ENCODE measurements around the gene IFNL4. TPM values are rescaled to one million over a fixed set of nuclear protein-coding genes. Genes with fewer than 3 reads are reported as not detected.
A peak's percentile ranks its signal among the peaks of the same experiment; 100 is the strongest.

IFNL4 gene
- total and polyA plus RNA-seq, 2 donors from 2014 or later, result not detected

DNA sequence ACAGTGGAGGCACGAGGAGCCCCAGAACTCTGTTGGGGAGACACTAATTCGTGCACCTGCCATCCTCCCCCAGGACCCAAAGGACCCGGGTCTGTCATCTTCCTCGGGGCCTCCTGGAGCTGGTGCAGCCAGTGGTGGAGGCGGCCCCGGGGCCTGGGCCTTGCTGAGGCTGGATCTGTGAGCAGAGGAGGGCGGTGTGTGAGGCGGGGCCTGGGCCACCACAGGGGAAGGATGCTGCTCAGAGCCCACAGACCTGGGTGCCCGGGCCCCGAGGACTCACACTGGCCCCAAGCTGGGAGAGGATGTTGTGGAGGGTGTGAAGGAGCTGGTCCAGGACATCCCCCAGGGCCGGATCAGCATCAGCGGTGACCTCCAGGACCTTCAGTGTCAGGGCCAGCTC is 12.1 kb downstream of the IFNL4 start:
- TF ChIP-seq, protein P1, sequence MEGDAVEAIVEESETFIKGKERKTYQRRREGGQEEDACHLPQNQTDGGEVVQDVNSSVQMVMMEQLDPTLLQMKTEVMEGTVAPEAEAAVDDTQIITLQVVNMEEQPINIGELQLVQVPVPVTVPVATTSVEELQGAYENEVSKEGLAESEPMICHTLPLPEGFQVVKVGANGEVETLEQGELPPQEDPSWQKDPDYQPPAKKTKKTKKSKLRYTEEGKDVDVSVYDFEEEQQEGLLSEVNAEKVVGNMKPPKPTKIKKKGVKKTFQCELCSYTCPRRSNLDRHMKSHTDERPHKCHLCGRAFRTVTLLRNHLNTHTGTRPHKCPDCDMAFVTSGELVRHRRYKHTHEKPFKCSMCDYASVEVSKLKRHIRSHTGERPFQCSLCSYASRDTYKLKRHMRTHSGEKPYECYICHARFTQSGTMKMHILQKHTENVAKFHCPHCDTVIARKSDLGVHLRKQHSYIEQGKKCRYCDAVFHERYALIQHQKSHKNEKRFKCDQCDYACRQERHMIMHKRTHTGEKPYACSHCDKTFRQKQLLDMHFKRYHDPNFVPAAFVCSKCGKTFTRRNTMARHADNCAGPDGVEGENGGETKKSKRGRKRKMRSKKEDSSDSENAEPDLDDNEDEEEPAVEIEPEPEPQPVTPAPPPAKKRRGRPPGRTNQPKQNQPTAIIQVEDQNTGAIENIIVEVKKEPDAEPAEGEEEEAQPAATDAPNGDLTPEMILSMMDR (IDR thresholded peaks at IDR 0.05; ENCODE audit: borderline replicate concordance, extremely low read depth, insufficient read depth), result no peak
- no peak for FAIRE-seq
- Histone ChIP-seq H3K36me3 (ENCODE audit: control insufficient read depth in 2 of 3, insufficient read depth in 3 of 3, low read length in 3 of 3) (no peaks in the 10 kb centered on the region), H3K9me3 (ENCODE audit: control insufficient read depth in 2 of 3, insufficient read depth in 1 of 3, low read length in 3 of 3) (no peaks in the 10 kb centered on the region), H3K27me3 (ENCODE audit: control insufficient read depth, insufficient read depth, low read length) (no peaks in the 10 kb centered on the region), H3K9ac (ENCODE audit: low read length in 3 of 3) (no peak overlapping the region), H3K4me1 (ENCODE audit: control insufficient read depth in 2 of 3, insufficient read depth in 2 of 3, low read depth in 1 of 3, low read length in 3 of 3) (no peaks in the 10 kb centered on the region), H3K4me3 (ENCODE audit: low read length in 3 of 3) (no peak overlapping the region), H3K27ac (ENCODE audit: low read depth in 2 of 2, low read length in 2 of 2) (no peak overlapping the region)
- DNase-seq, result peak in 1 of 5 donors; percentile 65
- intact Hi-C loops (cut with DNase I), result no loop called here

DNA sequence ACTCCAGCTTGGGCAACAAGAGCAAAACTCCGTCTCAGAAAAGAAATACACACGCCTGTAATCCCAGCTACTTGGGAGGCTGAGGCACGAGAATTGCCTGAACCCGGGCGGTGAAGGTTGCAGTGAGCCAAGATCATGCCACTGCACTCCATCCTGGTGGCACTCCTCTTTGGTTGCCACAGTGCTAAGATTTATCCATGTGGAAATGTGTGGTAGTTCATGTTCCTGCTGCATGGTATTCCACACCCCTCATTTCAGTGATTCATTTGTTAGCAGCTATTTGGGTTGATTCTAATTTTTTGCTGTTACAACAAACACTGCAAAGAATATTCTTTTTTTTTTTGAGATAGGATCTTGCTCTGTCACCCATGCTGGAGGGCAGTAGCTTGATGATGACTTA is 15.9 kb downstream of the IFNL4 start:
- no peaks in the 10 kb centered on the region for H3K9me3 ChIP-seq (ENCODE audit: control insufficient read depth in 2 of 3, insufficient read depth in 1 of 3, low read length in 3 of 3)
- no peak overlapping the region for H3K27ac ChIP-seq (ENCODE audit: low read depth in 2 of 2, low read length in 2 of 2)
- H3K9ac ChIP-seq (ENCODE audit: low read length in 3 of 3), result no peak overlapping the region
- H3K4me1 ChIP-seq (ENCODE audit: control insufficient read depth in 2 of 3, insufficient read depth in 2 of 3, low read depth in 1 of 3, low read length in 3 of 3), result no peaks in the 10 kb centered on the region
- TF ChIP-seq, protein P1 (IDR thresholded peaks at IDR 0.05; ENCODE audit: borderline replicate concordance, extremely low read depth, insufficient read depth), result no peak
- H3K36me3 ChIP-seq (ENCODE audit: control insufficient read depth in 2 of 3, insufficient read depth in 3 of 3, low read length in 3 of 3), result no peaks in the 10 kb centered on the region
- no peak for FAIRE-seq
- H3K4me3 ChIP-seq (ENCODE audit: low read length in 3 of 3), result no peak overlapping the region
- intact Hi-C loops (cut with DNase I), result no loop called here
- DNase-seq, result no peak
- H3K27me3 ChIP-seq (ENCODE audit: control insufficient read depth, insufficient read depth, low read length), result no peaks in the 10 kb centered on the region

DNA sequence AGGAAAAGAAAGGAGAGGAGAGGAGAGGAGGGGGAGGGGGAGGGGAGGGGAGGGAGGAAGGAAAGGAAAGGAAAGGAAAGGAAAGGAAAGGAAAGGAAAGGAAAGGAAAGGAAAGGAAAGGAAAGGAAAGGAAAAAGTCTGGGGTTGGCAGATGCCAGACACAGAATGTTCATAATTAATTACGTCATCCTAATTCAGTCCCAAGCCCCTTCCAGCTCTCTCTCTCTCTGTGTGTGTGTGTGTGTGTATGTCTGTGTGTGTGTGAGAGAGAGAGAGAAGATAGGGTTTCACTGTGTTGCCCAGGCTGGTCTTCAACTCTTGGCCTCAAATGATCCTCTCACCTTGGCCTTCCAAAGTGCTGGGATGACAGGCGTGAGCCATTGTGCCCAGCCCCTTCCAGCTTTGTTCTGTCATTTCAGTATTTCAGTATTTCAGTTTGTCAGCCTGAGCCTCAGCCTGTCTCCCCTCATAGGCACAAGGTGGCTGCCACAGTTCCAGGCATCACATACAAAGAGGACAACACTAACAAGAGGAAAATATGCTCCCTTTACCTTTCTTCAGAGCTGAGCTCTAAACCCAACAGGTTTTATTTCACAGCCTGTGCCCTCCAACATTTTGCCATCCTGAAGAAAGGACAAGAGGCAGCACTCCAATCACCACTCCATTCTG is 18.4 kb downstream of the IFNL4 start:
- Histone ChIP-seq H3K9me3 (ENCODE audit: control insufficient read depth in 2 of 3, insufficient read depth in 1 of 3, low read length in 3 of 3) (no peaks in the 10 kb centered on the region), H3K27me3 (ENCODE audit: control insufficient read depth, insufficient read depth, low read length) (no peaks in the 10 kb centered on the region), H3K4me3 (ENCODE audit: low read length in 3 of 3) (no peak overlapping the region), H3K4me1 (ENCODE audit: control insufficient read depth in 2 of 3, insufficient read depth in 2 of 3, low read depth in 1 of 3, low read length in 3 of 3) (no peaks in the 10 kb centered on the region), H3K36me3 (ENCODE audit: control insufficient read depth in 2 of 3, insufficient read depth in 3 of 3, low read length in 3 of 3) (no peaks in the 10 kb centered on the region), H3K9ac (ENCODE audit: low read length in 3 of 3) (no peak overlapping the region), H3K27ac (ENCODE audit: low read depth in 2 of 2, low read length in 2 of 2) (no peak overlapping the region)
- intact Hi-C loops (cut with DNase I), result no loop called here
- FAIRE-seq (no peak), DNase-seq (no peak)
- TF ChIP-seq, protein P1 (IDR thresholded peaks at IDR 0.05; ENCODE audit: borderline replicate concordance, extremely low read depth, insufficient read depth), result no peak

DNA sequence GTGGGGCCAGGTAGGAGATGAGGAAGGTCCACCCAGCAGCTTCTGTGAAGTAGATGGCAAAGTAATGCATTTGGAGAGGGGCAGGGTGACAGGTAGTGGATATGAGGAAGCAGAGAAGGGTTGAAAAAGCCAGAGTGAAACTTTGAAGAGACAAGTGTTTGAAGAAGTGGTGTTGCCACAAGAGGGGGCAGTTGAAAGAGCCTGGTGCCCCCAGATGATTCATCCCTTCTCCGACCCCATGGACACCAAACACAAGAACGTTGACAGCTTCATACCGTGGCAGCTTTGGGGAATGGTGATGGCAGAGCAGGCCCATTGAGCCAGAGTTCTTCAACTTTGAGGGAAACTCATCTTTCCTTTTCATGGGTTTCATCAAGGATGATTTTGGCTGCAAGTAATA is 23.7 kb downstream of the IFNL4 start:
- DNase-seq (no peak), FAIRE-seq (no peak)
- Histone ChIP-seq H3K4me3 (ENCODE audit: low read length in 3 of 3) (no peak overlapping the region), H3K27me3 (ENCODE audit: control insufficient read depth, insufficient read depth, low read length) (no peaks in the 10 kb centered on the region), H3K36me3 (ENCODE audit: control insufficient read depth in 2 of 3, insufficient read depth in 3 of 3, low read length in 3 of 3) (no peaks in the 10 kb centered on the region), H3K27ac (ENCODE audit: low read depth in 2 of 2, low read length in 2 of 2) (no peak overlapping the region), H3K9ac (ENCODE audit: low read length in 3 of 3) (no peak overlapping the region), H3K4me1 (ENCODE audit: control insufficient read depth in 2 of 3, insufficient read depth in 2 of 3, low read depth in 1 of 3, low read length in 3 of 3) (no peaks in the 10 kb centered on the region), H3K9me3 (ENCODE audit: control insufficient read depth in 2 of 3, insufficient read depth in 1 of 3, low read length in 3 of 3) (no peaks in the 10 kb centered on the region)
- intact Hi-C loops (cut with DNase I), result no loop called here
- TF ChIP-seq, protein P1 (IDR thresholded peaks at IDR 0.05; ENCODE audit: borderline replicate concordance, extremely low read depth, insufficient read depth), result no peak
